HG03457 (cell line): ENCODE results near the gene CLVS2.

Experiments
- ATAC-seq: cut with Tn5 transposase; IDR thresholded peaks from one replicate; pipeline ENCODE4 v1.9.1; 2021; ENCODE audit warnings: moderate number of reproducible peaks; ENCODE audit not compliant: unreplicated experiment

Gene CLVS2

DNA sequence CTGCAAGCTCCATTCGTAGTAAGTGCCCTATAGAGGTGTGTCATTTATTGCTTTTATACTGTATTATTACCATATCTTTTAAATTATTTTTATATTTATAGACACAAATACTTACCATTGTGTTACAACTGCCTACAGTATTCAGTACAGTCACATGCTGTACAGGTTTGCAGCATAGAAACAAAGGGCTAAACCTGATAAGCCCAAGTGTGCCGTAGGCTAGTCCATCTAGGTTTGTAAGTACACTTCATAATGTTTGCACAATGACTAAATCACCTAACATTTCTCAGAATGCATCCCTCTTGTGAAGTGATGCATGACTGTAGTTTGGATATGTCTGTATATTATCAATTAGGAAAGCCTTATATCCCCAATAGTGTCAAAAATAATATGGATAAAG is 122.8 kb downstream of the CLVS2 start:
- no peak for ATAC-seq
